H1 (cell line): ENCODE measurements around the gene N4BP3. TPM values are rescaled to one million over a fixed set of nuclear protein-coding genes. Genes with fewer than 3 reads are reported as not detected.

Experiments used
- ASH2L ChIP-seq: fragments of 200-600, 300-600 bp; sonication (generic); IDR thresholded peaks from one replicate; pipeline ENCODE4 v1.7.1; 2017; ENCODE audit warnings: low read length
- BACH1 ChIP-seq: IDR thresholded peaks from 2 replicates; pipeline ENCODE4 v1.6.1; 2012; ENCODE audit warnings: low read length, improper control_type of control experiment
- CHD1 ChIP-seq: IDR thresholded peaks from 2 replicates; pipeline ENCODE4 v1.6.1; 2012; ENCODE audit warnings: low read depth, low read length, improper control_type of control experiment
- CREB1 ChIP-seq: IDR thresholded peaks from 2 replicates; pipeline ENCODE4 v1.6.1; 2012; ENCODE audit warnings: inconsistent platforms
- EZH2 ChIP-seq: fragments of 200-600 bp; sonication (generic); IDR thresholded peaks from 2 replicates; pipeline ENCODE4 v1.7.1; 2012; ENCODE audit warnings: low read depth, mild to moderate bottlenecking, moderate library complexity, low read length, inconsistent platforms; ENCODE audit not compliant: severe bottlenecking
- GABPA ChIP-seq: IDR thresholded peaks from 2 replicates; pipeline ENCODE4 v1.6.1; 2011; ENCODE audit warnings: mild to moderate bottlenecking, low read length, moderate library complexity, borderline replicate concordance; ENCODE audit not compliant: insufficient read depth
- HDAC2 ChIP-seq, 2 experiments: fragments of 300-600 bp in 1 of 2; sonication (generic) in 1 of 2; IDR thresholded peaks; 2 replicates each; pipeline ENCODE4 v1.6.1; 2011 to 2012; ENCODE audit warnings: low read depth in 2 of 2, low read length in 2 of 2, mild to moderate bottlenecking in 2 of 2, moderate library complexity in 2 of 2, borderline replicate concordance in 1 of 2, inconsistent platforms in 1 of 2
- HDAC6 ChIP-seq: IDR thresholded peaks from one replicate; pipeline ENCODE4 v1.7.1; 2012; ENCODE audit warnings: low read depth, mild to moderate bottlenecking, inconsistent platforms, low read length, moderate library complexity
- JUND ChIP-seq: IDR thresholded peaks from 2 replicates; pipeline ENCODE4 v1.6.1; 2011; ENCODE audit warnings: mild to moderate bottlenecking, improper control_type of control experiment, low read length
- MAX ChIP-seq: IDR thresholded peaks from 2 replicates; pipeline ENCODE4 v1.6.1; 2012; ENCODE audit warnings: inconsistent platforms
- NRF1 ChIP-seq: IDR thresholded peaks from 2 replicates; pipeline ENCODE4 v1.6.1; 2011; ENCODE audit warnings: mild to moderate bottlenecking, low read depth, low read length, improper control_type of control experiment
- PHF8 ChIP-seq: fragments of 200-600 bp; sonication (generic); conservative IDR thresholded peaks from 2 replicates; pipeline ENCODE4 v1.7.1; 2012; ENCODE audit warnings: low read depth, mild to moderate bottlenecking, inconsistent platforms, low read length, moderate library complexity
- POLR2A ChIP-seq, 2 experiments: IDR thresholded peaks; 1 replicate in 1 of 2; 2 replicates in 1 of 2; pipeline ENCODE4 v1.6.1; 2011; ENCODE audit warnings: low read depth in 2 of 2, low read length in 2 of 2, mild to moderate bottlenecking in 2 of 2; ENCODE audit errors: control extremely low read depth in 1 of 2
- POLR2AphosphoS5 ChIP-seq: IDR thresholded peaks from 2 replicates; pipeline ENCODE4 v1.6.1; 2011; ENCODE audit warnings: low read depth, low read length
- RBBP5 ChIP-seq: IDR thresholded peaks from 2 replicates; pipeline ENCODE4 v1.7.1; 2012; ENCODE audit warnings: low read depth, mild to moderate bottlenecking, inconsistent platforms, low read length, moderate library complexity, borderline replicate concordance
- SIN3A ChIP-seq, 2 experiments: IDR thresholded peaks in 1 of 2; conservative IDR thresholded peaks in 1 of 2; 2 replicates each; pipeline ENCODE4 v1.6.1; 2011 to 2012; ENCODE audit warnings: low read length in 2 of 2, improper control_type of control experiment in 1 of 2, low read depth in 1 of 2, mild to moderate bottlenecking in 1 of 2
- TAF1 ChIP-seq: IDR thresholded peaks from 2 replicates; pipeline ENCODE4 v1.6.1; 2011; ENCODE audit warnings: mild to moderate bottlenecking, low read depth, low read length
- TAF7 ChIP-seq: optimal IDR thresholded peaks from 2 replicates; pipeline ENCODE3; 2011; ENCODE audit warnings: low read depth, mild to moderate bottlenecking, inconsistent platforms, low read length, moderate library complexity, borderline replicate concordance
- TCF12 ChIP-seq: IDR thresholded peaks from 2 replicates; pipeline ENCODE4 v1.6.1; 2011; ENCODE audit warnings: low read depth, mild to moderate bottlenecking, low read length
- polyA plus RNA-seq, 7 experiments: library from polyadenylated mRNA; depleted of rRNA in 3 of 7; stranded (reverse) in 5 of 7; unstranded in 2 of 7; fragments of >200 nt in 5 of 7; fragments of 200-250 nt in 2 of 7; gene quantifications; 1 replicate in 5 of 7; 2 replicates in 1 of 7; 4 replicates in 1 of 7; pipeline versions ENCODE4 v1.2.1 to v1.2.3, GENCODE V29; 2011 to 2013; ENCODE audit warnings: missing spikeins in 2 of 7, mixed read lengths in 2 of 7
- total RNA-seq: library from RNA; stranded (reverse); fragmentation: NEBNext Ultra II Directional; extraction: Animal tissue kit (Norgen Biotek cat#: 25700); gene quantifications from 2 replicates; pipeline ENCODE4 v1.2.1, GENCODE V29; 2021
- TF ChIP-seq, protein P1 (sequence below), 3 experiments: IDR thresholded peaks; 1 replicate in 2 of 3; 2 replicates in 1 of 3; pipeline versions ENCODE4 v1.5.1 to v1.6.1; 2011; ENCODE audit warnings: low read length in 3 of 3, mild to moderate bottlenecking in 3 of 3, inconsistent platforms in 2 of 3, low read depth in 1 of 3, moderate library complexity in 1 of 3; ENCODE audit not compliant: insufficient read depth in 1 of 3; ENCODE audit errors: control extremely low read depth in 1 of 3

The N4BP3 gene
- total and polyA plus RNA-seq, 2 of the 8 experiments (the other 6 are each of a cell fraction or from before 2014, with no cell fraction given): 13.1 to 39.2 TPM

DNA sequence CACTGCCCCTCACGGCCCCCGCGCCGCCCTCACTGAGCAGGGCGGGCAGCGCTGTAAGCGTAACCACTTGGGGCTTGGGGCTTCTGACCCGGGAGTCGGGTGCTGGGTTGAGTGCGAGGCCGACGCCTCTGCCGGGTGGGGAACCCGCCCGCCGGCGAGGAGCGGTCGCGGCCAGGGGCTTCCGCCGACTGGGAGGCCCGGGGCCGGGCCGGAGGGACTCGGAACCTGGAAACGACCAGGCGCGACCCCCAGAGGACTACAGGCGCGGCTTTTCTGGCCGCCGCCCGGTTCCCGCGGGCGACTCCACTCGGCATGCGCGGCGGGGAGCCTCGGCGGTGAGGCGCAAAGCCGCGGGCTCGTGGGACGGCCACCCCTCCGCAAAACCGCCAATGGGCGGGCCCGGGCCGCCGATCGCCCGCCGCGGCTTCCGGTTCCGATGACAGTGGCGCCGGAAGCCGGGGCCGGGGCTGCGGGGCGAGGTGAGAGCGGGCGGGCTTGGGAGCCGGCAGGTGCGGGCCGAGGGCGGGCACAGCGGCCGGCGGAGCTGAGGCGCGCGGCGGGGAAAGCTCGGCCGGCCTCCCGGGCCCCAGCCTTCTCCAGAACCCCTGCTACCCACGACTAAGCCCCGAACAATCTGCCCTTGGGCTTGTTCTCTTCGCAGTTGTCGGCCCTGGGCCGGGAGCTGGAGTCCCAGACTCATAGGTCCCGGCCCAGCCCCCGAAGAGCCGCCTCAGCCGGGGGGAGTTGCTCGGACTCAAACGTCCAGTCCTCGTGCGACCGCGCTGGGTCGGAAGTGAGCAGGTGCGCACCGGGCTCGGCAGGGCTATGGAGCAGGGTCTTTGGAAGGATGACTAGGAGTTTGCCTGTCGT is 17.5 kb downstream of the N4BP3 start, which contains the start of gene RMND5B (continued):
- TF ChIP-seq EZH2 (no peak), MAX (peak; percentile 47; the same call in 1 of the 2 replicates), SIN3A (conservative IDR thresholded peaks at IDR 0.05 in 1 of 2, IDR thresholded peaks at IDR 0.05 in 1 of 2; ENCODE audit: low read depth in 1 of 2, low read length in 2 of 2) (peak in 1 of 2 experiments; percentile 41; a peak in 1 of 4 replicates), HDAC6 (no peak), JUND (peak; percentile 86), NRF1 (no peak), TAF1 (peak; percentile 91), CHD1 (peak; percentile 76), RBBP5 (no peak; the same call in 1 of the 2 replicates), BACH1 (no peak), TCF12 (0 out of 2 replicates have a peak, but pooled peaks have one; percentile 29), CREB1 (peak; percentile 52; the same call in 1 of the 2 replicates), PHF8 (peak; percentile 48), ASH2L (peak; percentile 56), HDAC2 (IDR thresholded peaks at IDR 0.05; ENCODE audit: borderline replicate concordance in 1 of 2, low read depth in 2 of 2, low read length in 2 of 2) (peak in 1 of 2 experiments; percentile 24; a peak in 1 of 4 replicates), POLR2AphosphoS5 (peak; percentile 41; the same call in 1 of the 2 replicates), TAF7 (peak; percentile 91), GABPA (peak; percentile 86), POLR2A (IDR thresholded peaks at IDR 0.05; ENCODE audit: control extremely low read depth in 1 of 2, low read depth in 2 of 2, low read length in 2 of 2) (peak in 1 of 2 experiments; percentile 79; a peak in 2 of 3 replicates)
- TF ChIP-seq, protein P1, sequence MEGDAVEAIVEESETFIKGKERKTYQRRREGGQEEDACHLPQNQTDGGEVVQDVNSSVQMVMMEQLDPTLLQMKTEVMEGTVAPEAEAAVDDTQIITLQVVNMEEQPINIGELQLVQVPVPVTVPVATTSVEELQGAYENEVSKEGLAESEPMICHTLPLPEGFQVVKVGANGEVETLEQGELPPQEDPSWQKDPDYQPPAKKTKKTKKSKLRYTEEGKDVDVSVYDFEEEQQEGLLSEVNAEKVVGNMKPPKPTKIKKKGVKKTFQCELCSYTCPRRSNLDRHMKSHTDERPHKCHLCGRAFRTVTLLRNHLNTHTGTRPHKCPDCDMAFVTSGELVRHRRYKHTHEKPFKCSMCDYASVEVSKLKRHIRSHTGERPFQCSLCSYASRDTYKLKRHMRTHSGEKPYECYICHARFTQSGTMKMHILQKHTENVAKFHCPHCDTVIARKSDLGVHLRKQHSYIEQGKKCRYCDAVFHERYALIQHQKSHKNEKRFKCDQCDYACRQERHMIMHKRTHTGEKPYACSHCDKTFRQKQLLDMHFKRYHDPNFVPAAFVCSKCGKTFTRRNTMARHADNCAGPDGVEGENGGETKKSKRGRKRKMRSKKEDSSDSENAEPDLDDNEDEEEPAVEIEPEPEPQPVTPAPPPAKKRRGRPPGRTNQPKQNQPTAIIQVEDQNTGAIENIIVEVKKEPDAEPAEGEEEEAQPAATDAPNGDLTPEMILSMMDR (IDR thresholded peaks at IDR 0.05; ENCODE audit: control extremely low read depth in 1 of 3, insufficient read depth in 1 of 3, low read depth in 1 of 3, low read length in 3 of 3): peak in 1 of 3 experiments; percentile 11; a peak in 1 of 4 replicates
